Measurements from ENCODE around the gene GALNT8. TPM values are rescaled to one million over a fixed set of nuclear protein-coding genes. Genes with fewer than 3 reads are reported as not detected.

Gene GALNT8, protein sequence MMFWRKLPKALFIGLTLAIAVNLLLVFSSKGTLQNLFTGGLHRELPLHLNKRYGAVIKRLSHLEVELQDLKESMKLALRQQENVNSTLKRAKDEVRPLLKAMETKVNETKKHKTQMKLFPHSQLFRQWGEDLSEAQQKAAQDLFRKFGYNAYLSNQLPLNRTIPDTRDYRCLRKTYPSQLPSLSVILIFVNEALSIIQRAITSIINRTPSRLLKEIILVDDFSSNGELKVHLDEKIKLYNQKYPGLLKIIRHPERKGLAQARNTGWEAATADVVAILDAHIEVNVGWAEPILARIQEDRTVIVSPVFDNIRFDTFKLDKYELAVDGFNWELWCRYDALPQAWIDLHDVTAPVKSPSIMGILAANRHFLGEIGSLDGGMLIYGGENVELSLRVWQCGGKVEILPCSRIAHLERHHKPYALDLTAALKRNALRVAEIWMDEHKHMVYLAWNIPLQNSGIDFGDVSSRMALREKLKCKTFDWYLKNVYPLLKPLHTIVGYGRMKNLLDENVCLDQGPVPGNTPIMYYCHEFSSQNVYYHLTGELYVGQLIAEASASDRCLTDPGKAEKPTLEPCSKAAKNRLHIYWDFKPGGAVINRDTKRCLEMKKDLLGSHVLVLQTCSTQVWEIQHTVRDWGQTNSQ
- total RNA-seq: 10 to 100 TPM in 1 of 2 donors, 1 to 10 TPM in 1; 2.8 to 11.2 TPM
- 4.5 TPM for polyA plus RNA-seq (2013, experiment 1 of 2)
- polyA plus RNA-seq (2013, experiment 2 of 2): 4.3 TPM
- long read RNA-seq, experiment 1: 0 reads
- long read RNA-seq, experiment 2, partial matches to known transcripts: 0 of 4 reads
- long read RNA-seq, experiment 2, other reads (novel, unspliced or antisense): 4 of 4 reads
- long read RNA-seq, experiment 3, full-length matches to known transcripts: 1 of 2 reads
- long read RNA-seq, experiment 3, partial matches to known transcripts: 0 of 2 reads
- long read RNA-seq, experiment 3, other reads (novel, unspliced or antisense): 1 of 2 reads
- long read RNA-seq, experiment 4, partial matches to known transcripts: 0 of 1 reads
- long read RNA-seq, experiment 4, other reads (novel, unspliced or antisense): 1 of 1 reads

DNA sequence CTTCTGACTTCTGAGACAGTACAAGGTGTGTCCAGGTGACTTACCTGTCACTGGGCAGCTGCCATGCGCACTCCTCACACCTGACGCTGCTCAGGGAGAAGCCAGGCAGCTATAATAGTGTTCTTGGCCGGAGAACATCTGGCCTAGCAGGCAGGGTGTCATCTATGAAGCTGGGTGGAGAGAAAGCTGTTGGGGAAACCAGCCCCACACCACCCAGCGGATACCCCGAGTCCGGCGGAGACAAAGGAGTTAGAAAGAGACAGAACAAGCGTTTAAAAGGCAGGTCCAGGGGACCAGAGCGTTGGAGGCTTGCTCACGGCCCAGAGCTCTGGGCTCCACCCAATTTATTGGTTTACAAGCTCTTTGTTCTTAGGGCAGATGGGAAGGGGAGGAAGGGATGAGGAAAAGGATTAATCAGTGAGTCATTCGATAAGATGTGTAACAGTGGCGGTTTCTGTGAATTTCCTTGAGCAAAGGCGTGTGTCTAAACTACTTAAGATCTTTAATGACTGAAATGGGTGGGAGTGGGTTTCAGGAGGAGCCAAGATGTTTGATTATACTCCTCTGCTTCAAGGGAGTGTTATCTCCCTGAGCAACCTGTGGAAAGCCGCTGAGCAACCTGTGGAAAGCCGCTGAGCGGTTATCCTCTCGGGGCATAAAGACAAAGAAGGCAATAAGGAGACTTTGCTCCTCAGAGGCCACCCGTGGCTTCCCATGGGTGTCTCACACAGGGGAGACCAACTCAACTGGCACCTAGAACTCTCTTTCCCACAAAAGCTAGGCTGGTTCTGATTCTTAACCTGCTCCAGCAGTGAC, at the start of gene GALNT8:
GALNT8 (plus strand) TSS at position 580 of the 816 bp plus-strand sequence. CDS start 278 bp downstream, outside the sequence.
- Histone ChIP-seq H3K9me3 (ENCODE audit: control insufficient read depth, low read length) (no peaks in the 10 kb centered on the region), H3K4me3 (ENCODE audit: low read length) (no peak within 1 kb of the TSS), H3K27ac (ENCODE audit: low read depth, low read length) (no peak within 1 kb of the TSS), H3K27me3 (ENCODE audit: control insufficient read depth, insufficient read depth, low read length, poor library complexity, severe bottlenecking) (no peaks in the 10 kb centered on the region), H3K9ac (ENCODE audit: extremely low read depth, low read length, poor library complexity, severe bottlenecking) (no peak within 1 kb of the TSS), H3K4me1 (ENCODE audit: control insufficient read depth, insufficient read depth, low read length) (peaks cover 12% of the 10 kb centered on the region), H3K36me3 (ENCODE audit: control insufficient read depth, insufficient read depth, low read length) (no peaks in the 10 kb centered on the region)
- TF ChIP-seq, protein P1, sequence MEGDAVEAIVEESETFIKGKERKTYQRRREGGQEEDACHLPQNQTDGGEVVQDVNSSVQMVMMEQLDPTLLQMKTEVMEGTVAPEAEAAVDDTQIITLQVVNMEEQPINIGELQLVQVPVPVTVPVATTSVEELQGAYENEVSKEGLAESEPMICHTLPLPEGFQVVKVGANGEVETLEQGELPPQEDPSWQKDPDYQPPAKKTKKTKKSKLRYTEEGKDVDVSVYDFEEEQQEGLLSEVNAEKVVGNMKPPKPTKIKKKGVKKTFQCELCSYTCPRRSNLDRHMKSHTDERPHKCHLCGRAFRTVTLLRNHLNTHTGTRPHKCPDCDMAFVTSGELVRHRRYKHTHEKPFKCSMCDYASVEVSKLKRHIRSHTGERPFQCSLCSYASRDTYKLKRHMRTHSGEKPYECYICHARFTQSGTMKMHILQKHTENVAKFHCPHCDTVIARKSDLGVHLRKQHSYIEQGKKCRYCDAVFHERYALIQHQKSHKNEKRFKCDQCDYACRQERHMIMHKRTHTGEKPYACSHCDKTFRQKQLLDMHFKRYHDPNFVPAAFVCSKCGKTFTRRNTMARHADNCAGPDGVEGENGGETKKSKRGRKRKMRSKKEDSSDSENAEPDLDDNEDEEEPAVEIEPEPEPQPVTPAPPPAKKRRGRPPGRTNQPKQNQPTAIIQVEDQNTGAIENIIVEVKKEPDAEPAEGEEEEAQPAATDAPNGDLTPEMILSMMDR (conservative IDR thresholded peaks at IDR 0.05): no peak
- Mint-ChIP-seq H3K9me3 (no peaks in the 10 kb centered on the region), H3K36me3 (ENCODE audit: low read depth) (peaks cover 8% of the 10 kb centered on the region), H3K27me3 (ENCODE audit: insufficient read depth) (no peaks in the 10 kb centered on the region), H3K4me3 (peak within 1 kb of the TSS; percentile 26), H3K4me1 (peaks cover 49% of the 10 kb centered on the region), H3K27ac (peak within 1 kb of the TSS; percentile 84)
- DNase-seq: peak; percentile 67
- WGBS, 2 experiments (ENCODE audit: insufficient coverage in 1 of 2, insufficient read length in 1 of 2): 75 to 85% methylated on average over 14 to 18 of the region's 18 CpGs

DNA sequence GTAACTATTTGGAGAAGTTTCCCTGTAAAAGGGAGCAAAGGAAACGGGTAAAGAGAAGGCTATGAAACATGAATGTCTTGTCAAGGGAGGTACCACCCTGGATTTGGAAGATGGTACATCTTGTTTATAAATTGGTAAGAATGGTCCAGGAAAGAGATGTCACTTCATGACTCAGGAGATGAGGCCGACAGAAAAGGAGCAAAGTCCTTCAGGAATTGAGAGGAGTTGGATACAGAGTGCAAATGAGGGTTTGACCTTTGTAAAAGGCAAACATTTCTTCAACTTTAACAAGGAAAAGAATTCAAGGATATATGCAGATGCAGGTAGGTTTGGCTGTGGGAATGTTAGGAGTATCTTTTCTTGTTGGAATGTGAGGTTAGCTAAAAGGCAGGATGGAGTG, 40.5 kb upstream of the GALNT8 start:
- Histone ChIP-seq H3K27me3 (ENCODE audit: control insufficient read depth, insufficient read depth, low read length, poor library complexity, severe bottlenecking) (no peaks in the 10 kb centered on the region), H3K36me3 (ENCODE audit: control insufficient read depth, insufficient read depth, low read length) (peaks cover 18% of the 10 kb centered on the region), H3K4me3 (ENCODE audit: low read length) (no peak overlapping the region), H3K27ac (ENCODE audit: low read depth, low read length) (no peak overlapping the region), H3K4me1 (ENCODE audit: control insufficient read depth, insufficient read depth, low read length) (no peaks in the 10 kb centered on the region), H3K9me3 (ENCODE audit: control insufficient read depth, low read length) (no peaks in the 10 kb centered on the region), H3K9ac (ENCODE audit: extremely low read depth, low read length, poor library complexity, severe bottlenecking) (no peak overlapping the region)
- no peak overlapping the region for H3K27ac Mint-ChIP-seq
- TF ChIP-seq, protein P1 (conservative IDR thresholded peaks at IDR 0.05): no peak
- no peaks in the 10 kb centered on the region for H3K27me3 Mint-ChIP-seq (ENCODE audit: insufficient read depth)
- DNase-seq: no peak
- H3K4me3 Mint-ChIP-seq: no peak overlapping the region
- peaks cover 20% of the 10 kb centered on the region for H3K9me3 Mint-ChIP-seq
- peaks cover 2% of the 10 kb centered on the region for H3K4me1 Mint-ChIP-seq
- 87 to 89% methylated on average over 2 of the region's 2 CpGs for WGBS, 2 experiments (ENCODE audit: insufficient coverage in 1 of 2, insufficient read length in 1 of 2)
- H3K36me3 Mint-ChIP-seq (ENCODE audit: low read depth): peaks cover 47% of the 10 kb centered on the region

DNA sequence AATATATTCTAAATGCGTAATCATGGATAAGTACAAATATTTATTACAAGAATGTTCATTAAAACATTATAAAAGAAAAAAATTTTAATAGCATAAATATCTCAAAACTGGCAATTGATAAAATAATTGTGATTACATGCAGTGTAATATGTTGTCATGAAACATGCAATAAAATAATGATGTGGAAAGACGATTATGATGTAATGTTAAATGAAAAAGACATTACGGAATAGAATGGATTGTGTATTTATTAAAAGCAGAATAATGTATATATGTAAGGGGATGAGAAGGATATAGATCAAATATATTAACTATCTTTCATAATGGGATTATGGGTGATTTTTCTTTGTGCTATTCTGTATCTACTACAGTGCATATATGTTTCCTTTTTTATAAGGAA, 38.5 kb upstream of the GALNT8 start:
- no peak overlapping the region for H3K27ac ChIP-seq (ENCODE audit: low read depth, low read length)
- H3K4me1 Mint-ChIP-seq: peaks cover 18% of the 10 kb centered on the region
- peaks cover 31% of the 10 kb centered on the region for H3K36me3 ChIP-seq (ENCODE audit: control insufficient read depth, insufficient read depth, low read length)
- H3K27me3 ChIP-seq (ENCODE audit: control insufficient read depth, insufficient read depth, low read length, poor library complexity, severe bottlenecking): no peaks in the 10 kb centered on the region
- TF ChIP-seq, protein P1 (conservative IDR thresholded peaks at IDR 0.05): no peak
- H3K4me3 Mint-ChIP-seq: no peak overlapping the region
- 99 to 100% methylated on average over 1 to 2 of the region's 3 CpGs for WGBS, 2 experiments (ENCODE audit: insufficient coverage in 1 of 2, insufficient read length in 1 of 2)
- H3K9me3 ChIP-seq (ENCODE audit: control insufficient read depth, low read length): no peaks in the 10 kb centered on the region
- no peaks in the 10 kb centered on the region for H3K27me3 Mint-ChIP-seq (ENCODE audit: insufficient read depth)
- H3K4me1 ChIP-seq (ENCODE audit: control insufficient read depth, insufficient read depth, low read length): no peaks in the 10 kb centered on the region
- H3K27ac Mint-ChIP-seq: no peak overlapping the region
- DNase-seq: no peak
- peaks cover 3% of the 10 kb centered on the region for H3K9me3 Mint-ChIP-seq
- no peak overlapping the region for H3K4me3 ChIP-seq (ENCODE audit: low read length)
- no peak overlapping the region for H3K9ac ChIP-seq (ENCODE audit: extremely low read depth, low read length, poor library complexity, severe bottlenecking)
- peaks cover 53% of the 10 kb centered on the region for H3K36me3 Mint-ChIP-seq (ENCODE audit: low read depth)
